Stimulated activated CD8-positive, alpha-beta memory T cell treated with anti-CD3 and anti-CD28 coated beads, Interleukin-15, amount 100 ng/mL, for 48 hours (primary cell): ENCODE data around the gene CFAP69.
"Not testable (repeated sequence)": the region's sequence is repeated elsewhere in the genome, so short reads cannot be mapped to it uniquely, and the experiment has no call there.

Experiments used
- DNase-seq, 2 donors: peaks; one replicate each; pipeline ENCODE4 v3.0.0-alpha.2; 2020; ENCODE audit warnings: low read depth in 2 of 2

CFAP69 gene

DNA sequence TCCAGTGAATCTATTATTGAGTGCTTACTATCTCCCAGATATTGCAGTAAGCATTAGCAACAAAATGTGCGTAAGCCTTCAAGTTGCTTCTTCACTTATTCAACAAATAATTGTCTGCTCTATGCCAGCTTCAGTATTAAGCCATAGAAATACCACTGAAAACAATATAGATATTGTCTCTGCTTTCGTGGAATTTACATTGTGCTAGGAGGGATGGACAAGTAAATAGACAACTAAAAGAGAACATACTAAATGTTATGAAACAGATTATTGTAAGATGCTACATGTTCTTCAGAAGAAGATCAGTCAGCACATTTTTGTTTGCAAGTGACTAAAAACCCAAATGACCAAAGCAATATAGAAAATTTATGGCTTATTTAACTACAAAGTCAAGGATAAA, 27.3 kb downstream of the CFAP69 start:
- DNase-seq, result no peak

- DNase-seq, result no peak
These were observed 29.2 kb downstream of the CFAP69 start for GRCh38 chr7:90274161-90274560.

- no peak for DNase-seq
These were observed 31.2 kb downstream of the CFAP69 start for GRCh38 chr7:90276033-90276728.

DNA sequence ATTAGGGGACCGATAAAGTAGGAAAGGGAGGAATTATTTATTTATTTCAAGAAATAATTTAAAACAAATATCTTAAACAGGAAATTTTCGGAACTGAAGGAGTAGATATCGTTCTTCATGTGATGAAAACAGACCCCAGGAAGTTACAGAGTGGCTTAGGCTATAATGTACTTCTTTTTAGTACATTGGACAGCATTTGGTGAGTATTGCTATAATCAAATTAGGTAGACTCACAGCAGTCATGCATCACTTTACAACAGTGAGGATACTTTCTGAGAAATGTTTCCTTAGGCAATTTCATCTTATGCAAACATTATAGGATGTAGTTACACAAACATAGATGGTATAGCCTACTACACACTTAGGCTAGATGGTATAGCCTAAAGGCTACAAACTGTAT, 43.2 kb downstream of the CFAP69 start:
- DNase-seq, result no peak

DNA sequence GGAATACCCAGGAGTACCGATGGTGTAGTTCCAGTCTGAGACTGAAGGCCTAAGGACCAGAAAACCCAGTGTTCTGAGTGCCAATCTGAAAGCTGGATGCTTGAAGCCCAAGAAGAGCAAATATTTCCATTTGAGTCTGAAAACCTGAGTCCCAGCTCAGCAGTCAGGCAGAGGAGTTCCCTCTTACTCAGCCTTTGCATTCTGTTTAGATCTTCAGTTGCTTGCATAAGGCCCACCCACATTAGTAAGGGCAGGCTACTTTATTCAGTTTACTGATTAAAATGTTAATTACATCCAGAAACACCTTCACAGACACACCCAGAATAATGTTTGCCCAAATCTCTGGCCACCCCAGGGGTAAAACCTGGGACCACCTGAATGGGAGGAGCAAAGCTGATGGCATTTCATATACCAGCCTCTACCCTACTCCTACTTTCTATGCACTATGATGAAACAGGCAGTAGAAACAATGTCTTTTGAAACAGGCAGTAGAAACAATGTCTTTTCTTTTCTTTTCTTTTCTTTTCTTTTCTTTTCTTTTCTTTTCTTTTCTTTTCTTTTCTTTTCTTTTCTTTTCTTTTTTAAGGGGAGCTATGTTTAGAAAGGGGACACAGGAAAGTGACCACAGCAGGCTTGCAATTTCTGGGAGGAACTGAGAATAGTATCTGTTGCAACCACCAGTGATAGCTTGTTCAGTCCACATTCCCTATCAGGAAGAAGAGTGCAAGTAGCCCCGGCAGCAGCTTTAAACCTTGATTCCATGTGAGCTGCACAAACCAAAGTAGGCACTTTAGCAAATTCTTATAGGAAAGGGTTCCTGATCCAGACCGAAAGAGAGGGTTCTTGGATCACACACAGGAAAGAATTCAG, 45.5 kb downstream of the CFAP69 start:
- no peak for DNase-seq

- no peak for DNase-seq
These were observed 53.4 kb downstream of the CFAP69 start for GRCh38 chr7:90298145-90299038.

DNA sequence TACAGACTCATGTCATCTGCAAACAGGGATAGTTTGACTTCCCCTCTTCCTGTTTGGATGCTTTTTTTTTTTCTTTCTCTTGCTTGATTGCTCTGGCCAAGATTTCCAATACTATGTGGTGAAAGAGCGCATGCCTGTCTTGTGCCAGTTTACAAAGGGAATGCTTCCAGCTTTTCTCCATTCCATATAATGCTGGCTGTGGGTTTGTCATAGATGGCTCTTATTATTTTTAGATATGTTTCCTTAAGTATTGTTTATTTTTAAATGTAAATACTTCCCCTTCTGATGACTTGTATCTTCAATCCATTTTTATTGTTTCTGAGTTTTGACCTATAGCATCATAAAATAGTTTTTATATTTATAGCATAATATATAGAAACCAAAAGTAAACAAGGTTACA, 58.3 kb downstream of the CFAP69 start:
- DNase-seq, result no peak

DNA sequence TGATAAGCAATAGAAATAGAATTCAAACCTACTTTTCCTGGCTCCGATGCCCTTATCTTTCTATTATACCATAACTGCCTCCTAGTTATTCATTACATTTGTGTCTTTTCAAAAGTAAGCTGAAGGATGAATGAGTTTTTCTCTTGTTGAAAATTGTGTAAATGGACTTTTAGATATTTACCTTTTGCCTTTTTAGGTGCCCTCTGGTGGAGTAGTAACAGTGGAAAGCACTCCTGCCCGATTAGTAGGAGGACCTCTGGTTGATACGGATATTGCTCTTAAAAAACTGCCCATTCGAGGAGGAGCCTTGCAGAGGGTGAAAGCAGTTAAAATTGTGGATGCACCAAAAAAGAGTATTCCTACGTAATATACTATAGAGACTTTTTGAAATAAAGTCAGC, 64.9 kb downstream of the CFAP69 start:
- no peak for DNase-seq

DNA sequence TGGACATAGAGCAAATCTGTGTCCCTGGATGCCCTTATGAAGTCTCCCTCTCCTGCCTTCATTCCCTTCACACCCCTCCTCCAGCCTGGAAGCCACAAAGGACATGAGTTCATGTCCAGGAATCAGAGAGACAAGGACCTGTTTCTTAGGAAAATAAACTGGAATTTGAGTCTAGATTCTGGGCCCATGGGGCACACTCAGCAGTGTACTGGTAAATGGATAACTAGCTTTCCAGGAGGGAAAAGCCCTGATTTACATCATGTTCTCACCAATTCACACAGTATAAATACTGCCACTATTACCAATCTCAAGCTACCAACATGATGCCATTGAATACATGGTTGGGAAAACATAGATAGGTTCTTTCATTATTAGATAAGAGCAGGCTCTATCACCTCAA, 66.2 kb downstream of the CFAP69 start:
- DNase-seq, result no peak

DNA sequence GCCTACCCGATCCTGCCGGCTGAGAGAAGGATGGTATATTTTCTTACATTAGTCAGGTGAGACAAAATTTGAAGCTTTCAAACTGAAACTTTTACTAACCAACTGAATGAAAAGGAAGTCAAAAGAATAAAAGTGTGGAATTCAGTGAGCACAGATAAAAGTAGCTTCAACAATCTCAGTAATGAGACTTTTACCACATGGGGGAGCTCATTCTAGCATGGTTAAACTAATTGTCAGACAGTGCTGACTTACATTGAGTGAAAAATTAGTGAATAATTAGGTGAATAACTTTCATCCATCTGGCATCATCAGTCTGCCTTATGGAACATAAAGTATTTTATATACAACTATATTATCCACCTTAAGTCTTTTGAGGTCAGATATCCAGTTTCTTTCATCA, 67.8 kb downstream of the CFAP69 start:
- DNase-seq, result no peak

DNA sequence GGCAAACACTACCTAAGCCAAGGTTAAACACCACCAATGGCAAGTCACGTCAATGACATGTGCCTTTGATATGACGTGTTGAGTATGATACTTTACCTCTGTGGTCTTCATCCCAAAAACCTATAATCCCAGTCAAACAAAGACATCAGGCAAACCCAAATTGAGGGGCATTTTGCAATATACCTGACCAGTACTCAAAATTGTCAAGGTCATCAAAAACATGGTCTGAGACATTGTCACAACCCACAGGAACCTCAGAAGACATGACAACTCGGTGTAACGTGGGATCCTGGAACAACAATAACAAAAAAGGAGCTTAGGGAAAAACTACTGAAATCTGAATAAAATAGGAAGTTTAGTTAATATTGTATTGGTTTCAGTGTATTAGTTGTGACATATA, 68.9 kb downstream of the CFAP69 start:
- no peak for DNase-seq

DNA sequence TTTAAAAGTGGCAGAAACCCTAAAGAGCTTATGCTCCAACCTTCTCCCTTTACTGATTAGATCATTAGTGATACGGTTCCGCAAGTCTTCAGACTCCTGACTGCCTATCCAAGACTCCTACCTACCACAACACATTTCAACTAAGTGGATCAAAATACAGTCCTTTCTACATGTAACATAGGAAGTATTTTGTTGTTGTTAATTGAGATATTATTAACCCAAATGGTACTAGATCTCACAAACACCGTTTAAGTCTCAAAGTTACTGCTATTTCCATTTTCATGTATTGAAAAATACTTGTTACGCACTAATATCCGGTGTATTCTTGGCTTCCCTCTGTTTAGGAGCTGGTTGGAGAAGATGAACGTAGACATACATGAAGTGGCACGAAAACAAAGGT, 75.0 kb downstream of the CFAP69 start:
- no peak for DNase-seq

DNA sequence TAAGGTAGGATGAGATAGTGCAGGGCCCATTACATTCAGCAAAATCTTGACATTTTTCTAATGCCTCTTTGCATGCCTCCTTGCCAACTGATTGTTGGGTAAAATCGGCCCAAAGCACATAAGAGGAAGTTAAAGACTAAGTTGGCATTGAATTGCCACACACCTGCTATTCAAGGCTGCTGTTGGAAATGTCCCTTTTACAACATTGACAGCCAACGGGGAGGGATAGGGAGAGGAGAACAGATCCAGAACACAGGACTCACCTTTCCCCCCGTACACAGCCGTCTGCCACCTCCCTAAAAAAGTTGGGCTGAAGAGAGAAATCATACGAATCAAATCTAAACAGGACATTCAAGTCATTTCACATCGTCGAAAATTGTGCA, 75.4 kb downstream of the CFAP69 start:
- DNase-seq, result no peak

GRCh38 chr7:90320801-90321494, 76.0 kb downstream of the CFAP69 start, which contains the start of gene FAM237B:
Gene FAM237B (minus strand): TSS chr7:90321304. CDS start chr7:90319748, 1,556 bp downstream.
- no peak for DNase-seq

GRCh38 chr7:90322837-90323236, 77.9 kb downstream of the CFAP69 start:
- no peak for DNase-seq

DNA sequence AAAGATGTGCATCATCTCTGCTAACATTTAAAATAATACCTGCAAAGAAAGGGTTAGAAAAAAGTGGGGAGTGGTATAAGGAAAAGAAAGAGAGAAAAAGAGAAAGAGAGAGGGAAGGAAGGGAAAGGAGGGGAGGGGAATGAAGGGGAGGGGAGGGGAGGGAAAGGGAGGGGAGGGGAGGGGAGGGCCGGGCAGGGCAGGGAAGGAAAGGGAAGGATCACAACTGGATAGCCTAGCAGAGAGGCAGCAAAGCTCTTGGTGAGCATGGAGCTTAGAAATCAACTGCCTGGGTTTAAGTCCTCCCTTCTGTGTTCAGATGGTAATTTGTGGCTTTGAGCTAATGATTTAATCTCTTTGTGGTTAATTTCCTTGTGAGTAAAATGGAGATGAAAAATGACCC, 81.5 kb downstream of the CFAP69 start:
- DNase-seq, result no peak

DNA sequence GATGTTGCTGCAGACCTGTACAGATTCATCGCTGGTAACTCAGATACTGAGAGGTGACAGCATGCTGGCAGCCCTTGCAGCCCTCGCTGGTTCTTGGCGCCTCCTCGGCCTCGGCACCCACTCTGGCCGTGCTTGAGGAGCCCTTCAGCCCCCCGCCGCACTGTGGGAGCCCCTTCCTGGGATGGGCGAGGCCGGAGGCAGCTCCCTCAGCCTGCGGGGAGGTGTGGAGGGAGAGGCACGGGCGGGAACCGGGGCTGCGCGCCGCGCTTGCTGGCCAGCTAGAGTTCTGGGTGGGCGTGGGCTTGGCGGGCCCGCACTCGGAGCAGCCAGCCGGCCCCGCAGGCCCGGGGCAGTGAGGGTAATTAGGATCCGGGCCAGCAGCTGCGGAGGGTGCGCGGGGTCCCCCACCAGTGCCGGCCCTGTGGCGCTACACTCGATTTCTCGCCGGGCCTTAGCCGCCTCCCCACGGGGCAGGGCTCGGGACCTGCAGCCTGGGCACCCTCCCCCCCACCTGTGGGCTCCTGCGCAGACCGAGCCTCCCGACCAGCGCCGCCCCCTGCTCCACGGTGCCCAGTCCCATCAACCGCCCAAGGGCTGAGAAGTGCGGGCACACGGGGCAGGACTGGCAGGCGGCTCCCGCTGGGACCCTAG, 89.3 kb downstream of the CFAP69 start:
- DNase-seq, result no peak

GRCh38 chr7:90334926-90335325, 90.0 kb downstream of the CFAP69 start:
- DNase-seq, result not testable (repeated sequence)

DNA sequence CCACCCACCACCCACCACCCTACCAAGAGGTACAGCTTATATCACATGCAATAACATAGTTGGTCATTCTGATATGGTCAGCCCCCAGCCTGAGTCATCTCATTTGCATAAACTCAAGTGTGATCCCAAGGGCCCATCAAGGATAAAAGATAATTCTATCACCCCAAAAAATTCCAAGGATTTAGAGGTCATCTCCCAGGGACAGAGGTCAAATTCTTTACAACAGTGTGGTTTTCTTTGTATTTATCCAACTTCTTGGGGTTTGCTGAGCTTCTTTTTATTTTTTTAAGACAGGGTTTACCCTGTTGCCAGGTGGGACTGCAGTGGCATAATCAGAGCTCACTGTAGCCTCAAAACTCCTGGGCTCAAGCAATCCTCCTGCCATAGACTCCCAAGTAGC, 92.1 kb downstream of the CFAP69 start:
- no peak for DNase-seq

DNA sequence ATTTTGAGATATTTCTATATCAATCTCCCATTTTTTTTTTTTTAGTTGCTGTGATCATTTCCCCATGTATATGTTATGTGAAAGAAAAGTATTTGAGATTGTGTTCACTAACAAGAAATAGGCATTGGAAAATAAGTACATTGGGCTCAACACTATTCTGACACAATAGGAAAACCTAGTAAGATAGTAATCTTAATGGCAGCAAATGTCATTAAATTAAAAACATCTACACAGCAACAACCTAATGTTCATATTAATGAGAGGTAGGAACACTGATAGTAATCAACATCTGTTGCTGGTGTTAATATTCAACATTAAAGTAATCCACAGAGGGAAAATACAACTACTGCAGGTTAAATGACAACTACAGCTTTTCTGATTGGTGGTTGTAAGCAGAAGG, 100.0 kb downstream of the CFAP69 start:
- no peak for DNase-seq
